Activated CD8-positive, alpha-beta memory T cell treated with anti-CD3 and anti-CD28 coated beads, Interleukin-2, amount 50 U/mL, for 24 hours (primary cell): ENCODE results near the gene NOL6.
A peak's percentile ranks its signal among the peaks of the same experiment; 100 is the strongest.
"Not testable (repeated sequence)": the region's sequence is repeated elsewhere in the genome, so short reads cannot be mapped to it uniquely, and the experiment has no call there.

ENCODE experiments used
- DNase-seq: peaks from one replicate; pipeline ENCODE4 v3.0.0-alpha.2; 2020; ENCODE audit errors: extremely low read depth

NOL6 gene

GRCh38 chr9:33435821-33436277 lies 37.9 kb downstream of the NOL6 start:
- DNase-seq: no peak

- DNase-seq: no peak
Observed at GRCh38 chr9:33434317-33435105, 39.2 kb downstream of the NOL6 start.

- no peak for DNase-seq
Observed at GRCh38 chr9:33433871-33434270, 39.9 kb downstream of the NOL6 start.

- no peak for DNase-seq
Observed at GRCh38 chr9:33431420-33431819, 42.3 kb downstream of the NOL6 start.

- DNase-seq: no peak
Observed at GRCh38 chr9:33430942-33431341, 42.8 kb downstream of the NOL6 start.

GRCh38 chr9:33429256-33429985 lies 44.3 kb downstream of the NOL6 start:
- DNase-seq: no peak

GRCh38 chr9:33426843-33427293 lies 46.9 kb downstream of the NOL6 start:
- no peak for DNase-seq

- no peak for DNase-seq
Observed at GRCh38 chr9:33425128-33425533, 48.6 kb downstream of the NOL6 start.

- DNase-seq: not testable (repeated sequence)
Observed at GRCh38 chr9:33424492-33424891, 49.2 kb downstream of the NOL6 start.

GRCh38 chr9:33424043-33424442 lies 49.7 kb downstream of the NOL6 start:
- DNase-seq: not testable (repeated sequence)

- no peak for DNase-seq
Observed at GRCh38 chr9:33419708-33420303, 53.9 kb downstream of the NOL6 start.

- DNase-seq: no peak
Observed at GRCh38 chr9:33418090-33418489, 55.6 kb downstream of the NOL6 start.

- DNase-seq: no peak
Observed at GRCh38 chr9:33416996-33417395, 56.7 kb downstream of the NOL6 start.

GRCh38 chr9:33415501-33416038 lies 58.2 kb downstream of the NOL6 start:
- DNase-seq: peak; percentile 60

GRCh38 chr9:33414889-33415500 lies 58.7 kb downstream of the NOL6 start:
- no peak for DNase-seq

- no peak for DNase-seq
Observed at GRCh38 chr9:33414268-33414667, 59.5 kb downstream of the NOL6 start.
